ENCODE results near the gene TARBP1.

GRCh38 chr1:234372011-234372757, 106.8 kb downstream of the TARBP1 start:
- no peak for TF ChIP-seq POLR2A (IDR thresholded peaks at IDR 0.05)
- TF ChIP-seq, protein P1, sequence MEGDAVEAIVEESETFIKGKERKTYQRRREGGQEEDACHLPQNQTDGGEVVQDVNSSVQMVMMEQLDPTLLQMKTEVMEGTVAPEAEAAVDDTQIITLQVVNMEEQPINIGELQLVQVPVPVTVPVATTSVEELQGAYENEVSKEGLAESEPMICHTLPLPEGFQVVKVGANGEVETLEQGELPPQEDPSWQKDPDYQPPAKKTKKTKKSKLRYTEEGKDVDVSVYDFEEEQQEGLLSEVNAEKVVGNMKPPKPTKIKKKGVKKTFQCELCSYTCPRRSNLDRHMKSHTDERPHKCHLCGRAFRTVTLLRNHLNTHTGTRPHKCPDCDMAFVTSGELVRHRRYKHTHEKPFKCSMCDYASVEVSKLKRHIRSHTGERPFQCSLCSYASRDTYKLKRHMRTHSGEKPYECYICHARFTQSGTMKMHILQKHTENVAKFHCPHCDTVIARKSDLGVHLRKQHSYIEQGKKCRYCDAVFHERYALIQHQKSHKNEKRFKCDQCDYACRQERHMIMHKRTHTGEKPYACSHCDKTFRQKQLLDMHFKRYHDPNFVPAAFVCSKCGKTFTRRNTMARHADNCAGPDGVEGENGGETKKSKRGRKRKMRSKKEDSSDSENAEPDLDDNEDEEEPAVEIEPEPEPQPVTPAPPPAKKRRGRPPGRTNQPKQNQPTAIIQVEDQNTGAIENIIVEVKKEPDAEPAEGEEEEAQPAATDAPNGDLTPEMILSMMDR (IDR thresholded peaks at IDR 0.05): no peak

All from uterus (tissue), 2 donors.